ENCODE data around the gene IDH3B.

IDH3B gene

DNA sequence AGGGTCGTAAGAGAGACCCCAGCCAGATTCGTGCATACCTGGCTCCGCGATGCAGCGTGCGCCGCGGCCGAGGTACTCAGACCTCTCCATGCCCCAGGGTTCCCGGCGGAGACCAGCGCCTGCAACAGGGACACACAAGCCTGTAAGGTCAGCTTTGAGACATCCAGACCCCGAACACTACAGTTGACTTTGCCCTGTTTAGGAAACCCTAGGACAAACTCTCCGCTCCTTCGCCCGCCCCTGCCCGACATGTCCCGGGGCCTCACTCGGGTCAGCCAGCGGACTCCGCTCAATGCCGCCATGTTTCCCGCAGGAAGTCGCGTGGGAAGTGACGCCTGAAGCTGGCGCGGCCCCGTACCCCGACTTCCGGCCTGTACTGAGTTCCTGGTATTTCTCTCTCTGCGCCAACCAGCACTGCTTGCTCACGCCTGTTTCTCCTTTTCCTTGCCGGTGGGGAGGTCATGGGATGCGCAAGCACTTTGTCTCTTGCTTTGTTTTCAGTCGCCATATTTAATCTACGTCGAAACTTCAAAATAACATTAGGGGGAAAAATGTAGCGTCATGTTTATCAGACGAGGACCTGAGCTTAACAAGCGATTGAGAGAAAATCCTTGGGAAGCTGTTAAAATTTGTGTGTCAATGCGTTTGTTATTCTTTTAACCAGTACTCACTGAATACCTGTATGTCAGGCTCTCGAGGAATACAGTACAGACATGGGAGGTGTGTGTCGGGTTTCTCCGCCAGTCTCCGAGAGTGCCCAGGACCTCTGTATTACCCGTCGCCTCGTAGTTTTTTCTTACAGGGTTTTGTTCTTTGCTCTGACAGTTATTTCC, at the start of gene IDH3B:
Gene IDH3B, minus strand, starts transcription at position 330 of the 833 bp plus-strand sequence. Its CDS starts 28 bp downstream, at position 302.
- DNase-seq (ENCODE audit: low read depth) = peak; percentile 94
- TF ChIP-seq, protein P1, sequence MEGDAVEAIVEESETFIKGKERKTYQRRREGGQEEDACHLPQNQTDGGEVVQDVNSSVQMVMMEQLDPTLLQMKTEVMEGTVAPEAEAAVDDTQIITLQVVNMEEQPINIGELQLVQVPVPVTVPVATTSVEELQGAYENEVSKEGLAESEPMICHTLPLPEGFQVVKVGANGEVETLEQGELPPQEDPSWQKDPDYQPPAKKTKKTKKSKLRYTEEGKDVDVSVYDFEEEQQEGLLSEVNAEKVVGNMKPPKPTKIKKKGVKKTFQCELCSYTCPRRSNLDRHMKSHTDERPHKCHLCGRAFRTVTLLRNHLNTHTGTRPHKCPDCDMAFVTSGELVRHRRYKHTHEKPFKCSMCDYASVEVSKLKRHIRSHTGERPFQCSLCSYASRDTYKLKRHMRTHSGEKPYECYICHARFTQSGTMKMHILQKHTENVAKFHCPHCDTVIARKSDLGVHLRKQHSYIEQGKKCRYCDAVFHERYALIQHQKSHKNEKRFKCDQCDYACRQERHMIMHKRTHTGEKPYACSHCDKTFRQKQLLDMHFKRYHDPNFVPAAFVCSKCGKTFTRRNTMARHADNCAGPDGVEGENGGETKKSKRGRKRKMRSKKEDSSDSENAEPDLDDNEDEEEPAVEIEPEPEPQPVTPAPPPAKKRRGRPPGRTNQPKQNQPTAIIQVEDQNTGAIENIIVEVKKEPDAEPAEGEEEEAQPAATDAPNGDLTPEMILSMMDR (IDR thresholded peaks at IDR 0.05; ENCODE audit: low read length, missing control alignments) = no peak

DNA sequence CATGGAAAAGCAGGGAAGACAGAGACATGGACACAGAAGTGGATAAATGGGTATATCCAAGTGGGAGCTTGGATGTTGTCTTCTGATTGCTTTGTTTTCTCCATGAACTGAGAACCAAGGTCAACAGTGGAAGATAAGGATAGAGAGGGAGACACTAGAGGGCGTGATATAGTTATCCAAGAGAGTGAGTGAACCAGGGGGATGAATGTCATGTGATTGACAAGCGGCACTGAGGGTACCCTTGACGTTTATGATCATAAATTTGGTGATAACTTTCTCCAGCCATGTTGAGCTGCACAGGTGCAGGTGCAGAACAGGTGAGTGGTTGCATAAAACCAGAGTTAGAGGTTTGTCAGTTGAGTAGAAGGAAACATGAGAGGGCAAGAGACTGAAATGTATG, 49.3 kb upstream of the IDH3B start:
- no peak overlapping the region for H3K4me3 ChIP-seq (replicated peaks; ENCODE audit: low read depth, low read length)
- DNase-seq (ENCODE audit: low read depth) = no peak
- TF ChIP-seq, protein P1 (IDR thresholded peaks at IDR 0.05; ENCODE audit: low read length, missing control alignments) = peak; percentile 20

More for the DNA sequence above, at the start of gene IDH3B:
- peak within 1 kb of the TSS; percentile 99 for H3K4me3 ChIP-seq (replicated peaks; ENCODE audit: low read depth, low read length)

DNA sequence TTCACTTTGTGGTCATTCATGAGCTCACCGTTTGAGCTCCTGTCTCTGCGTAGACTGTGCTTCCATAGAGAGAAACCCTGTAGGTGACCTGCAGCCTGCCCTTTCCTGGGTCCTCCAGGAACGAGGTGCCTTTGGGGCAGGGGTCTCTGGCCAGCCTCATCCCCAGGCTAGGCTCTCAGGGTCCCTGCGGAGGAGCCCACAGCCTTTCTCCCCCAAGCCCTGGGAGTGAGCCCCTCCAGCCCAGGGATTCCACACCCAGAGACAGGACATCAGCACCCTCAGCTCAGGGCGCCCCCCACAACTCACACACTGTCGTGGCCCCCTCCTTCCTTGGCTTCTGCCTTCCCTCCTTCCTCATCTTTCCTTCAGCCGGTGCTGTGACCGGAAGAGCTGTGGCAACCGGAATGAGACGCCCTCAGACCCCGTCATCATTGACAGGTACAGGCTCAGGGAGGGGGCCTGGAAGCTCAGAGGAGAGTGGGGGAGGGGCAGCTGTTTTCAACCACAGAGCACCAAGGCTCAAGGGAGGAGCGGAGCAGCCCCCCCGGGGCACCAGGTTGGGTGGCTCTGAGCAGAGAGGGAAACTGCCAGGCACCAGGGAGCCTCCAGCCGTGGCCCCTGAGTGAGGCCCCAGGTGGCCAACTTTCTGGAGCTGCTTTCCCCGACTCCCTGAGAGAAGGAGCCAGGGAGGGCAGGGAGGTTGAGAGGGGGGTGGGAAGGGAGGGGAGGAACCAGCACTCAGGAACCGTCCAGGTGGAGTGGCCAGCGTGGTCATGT, 45.4 kb upstream of the IDH3B start:
- no peak overlapping the region for H3K4me3 ChIP-seq (replicated peaks; ENCODE audit: low read depth, low read length)
- no peak for DNase-seq (ENCODE audit: low read depth)
- TF ChIP-seq, protein P1 (IDR thresholded peaks at IDR 0.05; ENCODE audit: low read length, missing control alignments) = no peak

DNA sequence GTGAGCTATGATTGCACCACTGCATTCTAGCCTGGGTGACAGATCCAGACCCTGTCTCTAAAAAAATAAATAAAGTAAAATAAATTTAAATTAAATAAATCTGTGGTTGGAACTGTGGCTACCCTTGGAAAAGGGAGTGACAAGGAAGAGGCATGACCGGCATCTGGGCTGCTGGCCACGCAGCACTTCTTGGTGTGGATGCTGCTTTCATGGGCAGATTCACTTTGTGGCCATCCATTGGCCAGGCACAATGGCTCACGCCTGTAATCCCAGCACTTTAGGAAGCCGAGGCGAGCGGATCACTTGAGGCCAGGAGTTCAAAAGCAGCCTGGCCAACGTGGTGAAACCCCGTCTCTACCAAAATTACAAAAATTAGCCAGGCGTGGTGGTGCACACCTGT, 44.6 kb upstream of the IDH3B start:
- DNase-seq (ENCODE audit: low read depth) = no peak
- TF ChIP-seq, protein P1 (IDR thresholded peaks at IDR 0.05; ENCODE audit: low read length, missing control alignments) = no peak

DNA sequence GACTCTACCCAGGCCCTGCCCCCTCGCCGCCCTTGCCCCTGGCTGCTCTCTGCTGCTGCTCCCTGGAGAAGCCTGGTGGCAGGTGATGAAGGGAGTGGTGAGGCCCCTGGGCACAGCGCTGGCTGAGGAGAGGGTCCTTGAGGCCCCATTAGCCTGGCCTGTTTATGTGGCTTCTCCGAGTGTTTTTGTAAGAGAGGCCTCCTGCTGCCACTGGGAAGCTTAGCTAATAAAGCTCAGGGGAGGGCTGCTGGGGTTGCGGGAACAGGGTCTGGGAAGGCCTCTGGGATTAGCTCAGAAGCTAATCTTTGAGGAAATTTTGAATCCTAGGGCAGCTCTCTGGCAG, 44.0 kb upstream of the IDH3B start:
- DNase-seq (ENCODE audit: low read depth) = no peak
- TF ChIP-seq, protein P1 (IDR thresholded peaks at IDR 0.05; ENCODE audit: low read length, missing control alignments) = no peak
- no peak overlapping the region for H3K4me3 ChIP-seq (replicated peaks; ENCODE audit: low read depth, low read length)

More for the DNA sequence above, 44.6 kb upstream of the IDH3B start:
- no peak overlapping the region for H3K4me3 ChIP-seq (replicated peaks; ENCODE audit: low read depth, low read length)

DNA sequence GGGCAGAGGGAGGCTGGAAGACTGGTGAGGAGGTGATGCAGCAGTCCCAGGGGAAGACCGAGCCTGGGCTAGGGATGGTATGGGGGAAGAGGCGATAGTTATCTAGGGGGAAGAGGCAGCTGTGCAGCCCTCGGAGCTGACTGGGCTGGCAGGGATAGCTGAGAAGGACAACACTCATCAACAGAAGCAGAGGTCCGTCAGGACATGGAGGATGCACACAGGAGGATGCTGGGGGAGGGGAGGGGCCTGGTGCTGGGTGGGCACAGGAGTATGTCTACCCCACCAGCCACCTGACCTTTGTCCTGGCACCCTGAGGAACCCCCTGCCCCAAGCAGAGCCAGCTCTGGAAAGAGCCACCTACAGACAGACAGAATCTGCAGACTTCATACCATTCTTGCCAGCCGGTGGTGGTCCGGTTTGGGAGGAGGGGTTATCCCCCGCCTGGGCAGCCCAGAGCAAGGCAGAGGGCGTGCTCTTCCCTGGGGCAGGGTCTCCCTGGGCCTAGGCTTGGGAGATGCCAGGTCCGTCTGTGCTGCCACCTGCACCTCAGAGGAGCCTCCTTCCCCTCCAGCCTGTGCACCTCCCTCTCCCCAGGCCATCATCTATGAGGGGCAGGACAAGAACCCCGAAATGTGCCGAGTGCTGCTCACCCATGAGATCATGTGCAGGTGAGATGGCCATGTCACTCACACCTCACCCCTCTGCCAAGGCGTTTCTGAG, 43.5 kb upstream of the IDH3B start:
- DNase-seq (ENCODE audit: low read depth) = no peak
- TF ChIP-seq, protein P1 (IDR thresholded peaks at IDR 0.05; ENCODE audit: low read length, missing control alignments) = no peak
- no peak overlapping the region for H3K4me3 ChIP-seq (replicated peaks; ENCODE audit: low read depth, low read length)

Data from fibroblast of pulmonary artery (primary cell).